OCI-LY3 (cell line): Measurements from ENCODE around the gene KDM1A.

Experiments
- H2AFZ ChIP-seq: fragments of 200-600, 300-600 bp; shearing (Covaris generic); 2 replicates; pipeline ENCODE4 v1.6.0; 2014; ENCODE audit warnings: antibody characterized with exemption, low read depth, low read length
- H3K27ac ChIP-seq: fragments of 200-600, 300-600 bp; sonication (generic); 2 replicates; pipeline ENCODE4 v1.5.1; 2014; ENCODE audit warnings: mild to moderate bottlenecking, low read length, moderate library complexity, mixed read lengths
- H3K27me3 ChIP-seq: fragments of 200-600, 300-600 bp; sonication (generic); 2 replicates; pipeline ENCODE4 v1.6.1; 2014; ENCODE audit warnings: low read depth, low read length, mixed read lengths
- H3K36me3 ChIP-seq: fragments of 200-600, 300-600 bp; sonication (generic); replicated peaks from 2 replicates; pipeline ENCODE3; 2014; ENCODE audit warnings: low read depth, low read length, mixed read lengths
- H3K4me1 ChIP-seq: fragments of 300-600, 200-600 bp; sonication (generic); 2 replicates; pipeline ENCODE4 v1.6.1; 2014; ENCODE audit warnings: low read length, mixed read lengths
- H3K4me2 ChIP-seq: fragments of 200-600, 300-600 bp; sonication (generic); 2 replicates; pipeline ENCODE4 v1.6.1; 2014; ENCODE audit warnings: low read length, mixed read lengths
- H3K4me3 ChIP-seq: fragments of 300-600, 200-600 bp; sonication (generic); 2 replicates; pipeline ENCODE4 v1.5.1; 2014; ENCODE audit warnings: antibody characterized with exemption, mild to moderate bottlenecking, low read length, moderate library complexity
- H3K79me2 ChIP-seq: fragments of 300-600, 200-600 bp; shearing (Covaris generic); 2 replicates; pipeline ENCODE4 v1.6.1; 2014; ENCODE audit warnings: mild to moderate bottlenecking, low read length, mixed read lengths
- H3K9ac ChIP-seq: fragments of 300-600, 200-600 bp; shearing (Covaris generic); 2 replicates; pipeline ENCODE4 v1.6.0; 2014; ENCODE audit warnings: mild to moderate bottlenecking, low read length, moderate library complexity
- H3K9me3 ChIP-seq: fragments of 200-600, 300-600 bp; shearing (Covaris generic); 2 replicates; pipeline ENCODE4 v1.6.1; 2014; ENCODE audit warnings: low read length, mixed read lengths; ENCODE audit not compliant: insufficient read depth
- H4K20me1 ChIP-seq: fragments of 200-600, 300-600 bp; sonication (generic); 2 replicates; pipeline ENCODE4 v1.6.1; 2016; ENCODE audit warnings: low read length, mixed read lengths; ENCODE audit not compliant: insufficient read depth
- CTCF ChIP-seq: fragments of 200-600, 300-600 bp; sonication (generic); IDR thresholded peaks from 2 replicates; pipeline ENCODE4 v1.5.1; 2014; ENCODE audit warnings: antibody characterized with exemption, low read length, low read depth
- EZH2phosphoT487 ChIP-seq: fragments of 200-600 bp; shearing (Covaris generic); IDR thresholded peaks from 2 replicates; pipeline ENCODE4 v1.6.1; 2018; ENCODE audit warnings: antibody characterized with exemption, mixed run types, low read depth

KDM1A gene

GRCh38 chr1:23108918-23109533 is 89.8 kb downstream of the KDM1A start:
- no peaks in the 10 kb centered on the region for H3K27me3 ChIP-seq
- no peaks in the 10 kb centered on the region for H3K79me2 ChIP-seq
- no peak overlapping the region for H3K27ac ChIP-seq
- no peak overlapping the region for H3K4me3 ChIP-seq
- no peaks in the 10 kb centered on the region for H3K9me3 ChIP-seq
- no peaks in the 10 kb centered on the region for H3K36me3 ChIP-seq
- no peak overlapping the region for H3K4me2 ChIP-seq
- TF ChIP-seq CTCF (no peak), EZH2phosphoT487 (no peak)
- H3K4me1 ChIP-seq: no peaks in the 10 kb centered on the region; the same call in 1 of the 2 replicates
- H3K9ac ChIP-seq: no peak overlapping the region
- H4K20me1 ChIP-seq: no peaks in the 10 kb centered on the region; the same call in 1 of the 2 replicates
- no peak overlapping the region for H2AFZ ChIP-seq

GRCh38 chr1:23110391-23110790 is 91.1 kb downstream of the KDM1A start:
- Histone ChIP-seq H3K36me3 (no peaks in the 10 kb centered on the region), H3K79me2 (no peaks in the 10 kb centered on the region), H3K9ac (no peak overlapping the region), H3K9me3 (no peaks in the 10 kb centered on the region), H3K27ac (no peak overlapping the region), H2AFZ (no peak overlapping the region), H3K4me2 (no peak overlapping the region), H4K20me1 (peaks cover 3% of the 10 kb centered on the region), H3K4me1 (peaks cover 4% of the 10 kb centered on the region), H3K4me3 (no peak overlapping the region), H3K27me3 (no peaks in the 10 kb centered on the region)
- TF ChIP-seq EZH2phosphoT487 (no peak), CTCF (no peak)

- no peak overlapping the region for H3K4me3 ChIP-seq
- H3K4me1 ChIP-seq: peaks cover 5% of the 10 kb centered on the region
- H3K27ac ChIP-seq: no peak overlapping the region
- H3K9ac ChIP-seq: no peak overlapping the region
- peaks cover 3% of the 10 kb centered on the region for H4K20me1 ChIP-seq
- H3K36me3 ChIP-seq: no peaks in the 10 kb centered on the region
- no peak overlapping the region for H3K4me2 ChIP-seq
- no peaks in the 10 kb centered on the region for H3K9me3 ChIP-seq
- no peak for TF ChIP-seq CTCF
- no peak for TF ChIP-seq EZH2phosphoT487
- no peaks in the 10 kb centered on the region for H3K27me3 ChIP-seq
- H3K79me2 ChIP-seq: no peaks in the 10 kb centered on the region
- no peak overlapping the region for H2AFZ ChIP-seq
These were observed 92.6 kb downstream of the KDM1A start for GRCh38 chr1:23111600-23112535.

GRCh38 chr1:23114424-23115079 is 95.3 kb downstream of the KDM1A start:
- no peak overlapping the region for H3K9ac ChIP-seq

More at GRCh38 chr1:23114424-23115079, 95.3 kb downstream of the KDM1A start:
- Histone ChIP-seq H3K79me2 (no peaks in the 10 kb centered on the region), H3K4me3 (no peak overlapping the region), H3K36me3 (no peaks in the 10 kb centered on the region), H4K20me1 (peaks cover 3% of the 10 kb centered on the region; the same call in 1 of the 2 replicates), H3K4me1 (peaks cover 9% of the 10 kb centered on the region), H2AFZ (no peak overlapping the region), H3K27ac (no peak overlapping the region), H3K9me3 (no peaks in the 10 kb centered on the region), H3K4me2 (no peak overlapping the region), H3K27me3 (no peaks in the 10 kb centered on the region)
- no peak for TF ChIP-seq EZH2phosphoT487
- no peak for TF ChIP-seq CTCF
